ENCODE data around the gene SLC2A4RG. TPM values are rescaled to one million over a fixed set of nuclear protein-coding genes. Genes with fewer than 3 reads are reported as not detected.

The SLC2A4RG gene
- total and polyA plus RNA-seq, 12 donors: 7.9 to 210 (median 47.9) TPM

GRCh38 chr20:63703976-63704748 is 35.4 kb upstream of the SLC2A4RG start:
- Histone ChIP-seq H3K36me3 (replicated peaks in 1 of 2) (peaks cover 0 to 33% of the 10 kb centered on the region in 2 donors), H3K4me1 (replicated peaks in 1 of 2) (peaks cover 22 to 25% of the 10 kb centered on the region in 2 donors), H3K4me3 (no peak overlapping the region), H3K27me3 (no peaks in the 10 kb centered on the region), H3K27ac (no peak overlapping the region), H3K9me3 (replicated peaks in 1 of 3) (no peaks in the 10 kb centered on the region)
- intact Hi-C loops (cut with DNase I): loop anchor here in 1 of 2 donors (10.0 kb wide), 1 partner anchor 151 kb away; no protein-coding TSS in a partner anchor
- 80 to 89% (median 87%) methylated on average over 3 to 11 of the region's 11 CpGs for WGBS, 4 donors
- DNase-seq: peak in 3 of 7 donors; percentile 20 to 50 (median 22)
- TF ChIP-seq CTCF (IDR thresholded peaks at IDR 0.05) (no peak), POLR2A (IDR thresholded peaks at IDR 0.05) (no peak)

- WGBS, 4 donors: 78 to 87% (median 80%) methylated on average over 6 of the region's 6 CpGs
- H3K4me3 ChIP-seq: no peak overlapping the region
- H3K9me3 ChIP-seq (replicated peaks in 1 of 3): no peaks in the 10 kb centered on the region
- intact Hi-C loops (cut with DNase I): loop anchor here in 1 of 2 donors (10.0 kb wide), 1 partner anchor 150 kb away; no protein-coding TSS in a partner anchor
- no peak overlapping the region for H3K27ac ChIP-seq
- peak in 3 of 7 donors; percentile 15 to 23 (median 16) for DNase-seq
- peaks cover 19 to 22% of the 10 kb centered on the region in 2 donors for H3K4me1 ChIP-seq (replicated peaks in 1 of 2)
- H3K36me3 ChIP-seq (replicated peaks in 1 of 2): peaks cover 0 to 38% of the 10 kb centered on the region in 2 donors
- TF ChIP-seq CTCF (IDR thresholded peaks at IDR 0.05) (no peak), POLR2A (IDR thresholded peaks at IDR 0.05) (no peak)
- no peaks in the 10 kb centered on the region for H3K27me3 ChIP-seq
These were observed 34.8 kb upstream of the SLC2A4RG start for GRCh38 chr20:63704749-63705117.

- no peak overlapping the region for H3K27ac ChIP-seq
- H3K9me3 ChIP-seq (replicated peaks in 1 of 3): no peaks in the 10 kb centered on the region
- no peaks in the 10 kb centered on the region for H3K27me3 ChIP-seq
- no peak for TF ChIP-seq CTCF (IDR thresholded peaks at IDR 0.05)
- TF ChIP-seq POLR2A (IDR thresholded peaks at IDR 0.05): no peak
- H3K36me3 ChIP-seq (replicated peaks in 1 of 2): peaks cover 0 to 42% of the 10 kb centered on the region in 2 donors
- peaks cover 19 to 22% of the 10 kb centered on the region in 2 donors for H3K4me1 ChIP-seq (replicated peaks in 1 of 2)
- WGBS, 4 donors: 83 to 95% (median 86%) methylated on average over 3 to 8 of the region's 8 CpGs
- no peak overlapping the region for H3K4me3 ChIP-seq
- DNase-seq: peak in 2 of 7 donors; percentile 17 to 49
- intact Hi-C loops (cut with DNase I): loop anchor here in 1 of 2 donors (10.0 kb wide), 1 partner anchor 149 kb away; no protein-coding TSS in a partner anchor
These were observed 34.1 kb upstream of the SLC2A4RG start for GRCh38 chr20:63705232-63706026.

Data from adrenal gland (tissue), 12 donors.